Stimulated activated naive CD4-positive, alpha-beta T cell treated with Interleukin-2 at 50 U/mL for 16 hours (primary cell): ENCODE measurements around the gene HSPA12B.
"Not testable (repeated sequence)": the region's sequence is repeated elsewhere in the genome, so short reads cannot be mapped to it uniquely, and the experiment has no call there.

Experiments
- DNase-seq: peaks from one replicate; lab custom pipeline; 2025; lab: John Stamatoyannopoulos, UW

HSPA12B gene

DNA sequence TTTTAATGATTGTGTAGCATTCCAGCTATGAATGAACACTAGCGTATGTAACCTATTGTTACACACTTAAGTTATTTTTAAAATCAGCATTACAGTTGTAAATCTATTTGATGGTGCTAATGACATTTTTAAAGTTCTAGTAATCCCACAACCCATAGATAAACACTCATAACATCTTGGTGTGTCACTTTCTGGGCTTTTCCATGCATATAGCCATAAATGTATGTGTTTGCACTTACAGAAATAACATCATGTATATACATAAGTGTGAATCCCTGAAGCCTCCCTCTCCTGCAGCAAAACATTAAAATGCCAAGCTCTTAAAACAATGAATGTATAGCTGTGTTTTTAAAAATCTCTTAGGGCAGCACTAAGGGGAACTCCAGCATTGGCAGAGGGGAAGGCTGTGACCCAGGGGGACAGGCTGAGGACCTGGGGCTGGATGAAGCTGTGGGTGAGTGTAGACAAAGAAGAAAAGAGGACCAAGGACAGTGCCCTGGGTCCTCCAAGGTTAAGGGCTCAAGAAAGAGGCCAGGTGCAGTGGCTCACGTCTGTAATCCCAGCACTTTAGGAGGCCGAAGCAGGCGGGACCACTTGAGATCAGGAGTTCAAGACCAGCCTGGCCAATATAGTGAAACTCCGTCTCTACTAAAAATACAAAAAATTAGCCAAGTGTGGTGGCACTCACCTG is 55.0 kb downstream of the HSPA12B start:
- no peak for DNase-seq

GRCh38 chr20:3788685-3789155 is 56.2 kb downstream of the HSPA12B start:
- DNase-seq: no peak

- DNase-seq: not testable (repeated sequence)
These were observed 56.7 kb downstream of the HSPA12B start for GRCh38 chr20:3789201-3789600.

GRCh38 chr20:3794168-3794567 is 61.7 kb downstream of the HSPA12B start:
- not testable (repeated sequence) for DNase-seq

- DNase-seq: no peak
These were observed 62.4 kb downstream of the HSPA12B start for GRCh38 chr20:3794701-3795420.

DNA sequence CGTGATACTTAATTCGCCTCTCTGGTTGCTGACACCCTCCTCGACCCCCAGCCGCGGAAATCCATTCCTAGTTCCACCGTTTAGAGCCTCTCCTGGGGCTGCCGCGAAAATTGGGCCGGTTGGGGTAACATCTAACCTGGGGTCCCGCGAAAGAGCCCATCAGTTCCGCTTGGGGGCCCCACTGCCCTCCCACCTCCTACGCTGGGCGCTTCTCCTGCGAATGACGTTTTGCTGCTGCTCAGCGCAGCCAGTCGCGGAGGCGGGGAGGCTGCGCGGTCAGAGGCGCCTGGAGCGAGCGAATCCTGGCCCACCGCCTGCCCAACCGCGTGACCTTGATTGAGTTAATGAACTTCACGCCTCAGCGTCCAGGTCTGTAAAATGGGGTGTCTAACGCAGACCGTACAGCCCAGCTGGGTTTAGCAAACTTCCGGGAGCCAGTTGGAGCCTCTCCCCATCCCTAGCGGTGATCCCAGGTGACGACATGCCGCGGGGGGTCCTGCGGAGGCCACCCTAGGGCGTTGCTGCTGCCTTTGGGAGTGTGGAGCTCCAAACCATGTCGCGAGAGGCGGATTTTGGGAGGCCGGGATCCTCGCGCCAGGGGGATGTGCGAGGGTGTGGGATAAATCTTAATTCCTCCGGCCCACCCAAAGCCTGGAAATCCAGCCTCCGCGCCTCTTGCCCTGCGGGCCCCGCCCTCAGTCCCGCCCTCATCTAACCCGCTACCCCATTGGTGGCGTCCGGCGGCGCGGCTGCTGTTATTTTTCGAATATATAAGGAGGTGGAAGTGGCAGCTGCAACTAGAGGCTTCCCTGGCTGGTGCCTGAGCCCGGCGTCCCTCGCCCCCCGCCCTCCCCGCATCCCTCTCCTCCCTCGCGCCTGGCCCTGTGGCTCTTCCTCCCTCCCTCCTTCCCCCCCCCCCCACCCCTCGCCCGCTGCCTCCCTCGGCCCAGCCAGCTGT is 63.3 kb downstream of the HSPA12B start, which contains the start of gene CDC25B:
CDC25B (plus strand) TSS at position 800 of the 958 bp plus-strand sequence. CDS start 222 bp downstream, outside the sequence.
- peak; percentile 88 for DNase-seq

- DNase-seq: no peak
These were observed 64.2 kb downstream of the HSPA12B start for GRCh38 chr20:3796477-3797225.

DNA sequence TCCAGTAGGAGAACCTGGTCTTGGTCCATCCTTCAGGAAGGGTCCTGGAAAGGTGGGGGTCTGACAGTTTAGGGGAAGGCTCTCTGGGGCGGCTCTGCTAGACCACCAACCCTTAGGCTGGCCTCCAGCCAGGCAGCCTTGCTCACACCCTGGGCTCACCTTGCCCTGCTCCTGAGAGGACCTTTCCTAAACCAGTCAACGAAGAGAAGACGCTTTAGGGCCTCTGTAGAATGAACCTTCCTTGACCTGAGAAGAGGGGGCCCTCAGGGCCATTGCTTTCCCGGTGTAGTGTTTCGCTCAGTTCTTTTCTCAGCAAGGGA is 64.7 kb downstream of the HSPA12B start:
- no peak for DNase-seq

- peak; percentile 39 for DNase-seq
These were observed 65.3 kb downstream of the HSPA12B start for GRCh38 chr20:3797592-3798372.

DNA sequence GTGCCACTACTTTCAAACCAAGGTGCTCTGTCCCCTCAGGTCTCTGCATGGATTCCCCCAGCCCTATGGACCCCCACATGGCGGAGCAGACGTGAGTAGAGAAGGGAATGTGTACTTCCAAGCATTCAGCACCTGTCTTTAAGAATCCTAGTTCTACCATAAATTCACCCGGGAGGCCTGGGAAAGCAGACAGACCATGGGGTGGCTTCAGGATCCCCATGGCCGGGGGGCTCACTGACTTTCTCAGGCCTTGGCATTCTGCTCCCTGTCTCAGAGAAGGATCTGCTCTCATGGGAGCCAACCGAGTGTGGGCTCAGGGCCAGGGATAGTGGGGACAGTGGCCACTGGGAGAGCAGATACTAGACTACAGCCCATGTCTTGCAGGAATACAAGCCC is 65.9 kb downstream of the HSPA12B start:
- DNase-seq: no peak

DNA sequence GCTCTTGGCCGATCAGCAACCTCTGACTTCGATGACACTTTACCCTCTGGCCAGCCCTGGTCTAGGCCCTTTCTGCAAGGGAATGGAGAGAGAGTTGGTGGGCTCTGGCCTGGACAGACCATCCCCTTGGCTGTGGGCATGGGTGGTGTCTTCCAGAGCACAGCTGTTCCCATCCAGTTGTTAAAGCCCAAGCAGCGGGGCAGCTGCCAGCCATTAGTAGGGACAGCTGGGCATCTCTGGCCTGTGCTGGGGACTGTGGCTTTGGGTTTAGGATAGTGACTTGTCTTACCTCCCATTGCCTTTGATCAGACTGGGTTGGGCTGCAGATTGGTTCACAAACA is 66.4 kb downstream of the HSPA12B start:
- no peak for DNase-seq

- DNase-seq: no peak
These were observed 67.9 kb downstream of the HSPA12B start for GRCh38 chr20:3800256-3800877.

DNA sequence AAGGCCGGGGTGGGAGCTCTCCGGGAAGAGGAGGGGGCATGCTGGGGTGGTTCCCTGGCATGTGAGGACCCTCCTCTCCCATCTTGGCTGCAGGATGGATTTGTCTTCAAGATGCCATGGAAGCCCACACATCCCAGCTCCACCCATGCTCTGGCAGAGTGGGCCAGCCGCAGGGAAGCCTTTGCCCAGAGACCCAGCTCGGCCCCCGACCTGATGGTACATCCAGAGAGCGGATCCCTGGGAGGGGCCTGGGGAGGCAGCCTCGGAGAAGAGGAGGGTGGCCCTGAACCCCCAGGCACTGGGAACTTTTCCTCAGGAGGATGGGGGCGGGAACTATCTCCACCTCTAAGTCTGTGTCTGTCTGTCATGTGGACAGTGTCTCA is 68.4 kb downstream of the HSPA12B start:
- no peak for DNase-seq

DNA sequence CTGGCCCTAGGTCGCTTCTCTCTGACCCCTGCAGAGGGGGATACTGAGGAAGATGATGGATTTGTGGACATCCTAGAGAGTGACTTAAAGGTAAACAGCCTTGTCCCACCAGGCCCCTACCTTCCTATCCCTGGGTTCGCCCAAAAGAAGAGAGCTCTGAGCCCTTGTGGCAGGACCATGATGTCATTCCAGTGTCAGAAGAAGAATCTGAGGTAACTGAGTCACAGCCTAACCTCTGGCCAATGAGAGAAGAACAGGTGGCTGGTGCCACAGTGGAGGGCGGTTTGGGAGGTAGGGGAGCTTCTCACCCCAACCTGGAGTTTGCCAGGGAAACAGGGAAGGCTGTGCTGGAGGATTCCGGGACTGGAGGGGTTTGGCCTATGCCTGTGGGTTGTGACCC is 68.8 kb downstream of the HSPA12B start:
- no peak for DNase-seq

- DNase-seq: no peak
These were observed 69.4 kb downstream of the HSPA12B start for GRCh38 chr20:3801846-3802245.
